ENCODE data around the gene COL23A1. TPM values are rescaled to one million over a fixed set of nuclear protein-coding genes. Genes with fewer than 3 reads are reported as not detected.

Gene COL23A1
- total and polyA plus RNA-seq, 2 experiments from 2014 or later, result 4.8 to 8.2 TPM

DNA sequence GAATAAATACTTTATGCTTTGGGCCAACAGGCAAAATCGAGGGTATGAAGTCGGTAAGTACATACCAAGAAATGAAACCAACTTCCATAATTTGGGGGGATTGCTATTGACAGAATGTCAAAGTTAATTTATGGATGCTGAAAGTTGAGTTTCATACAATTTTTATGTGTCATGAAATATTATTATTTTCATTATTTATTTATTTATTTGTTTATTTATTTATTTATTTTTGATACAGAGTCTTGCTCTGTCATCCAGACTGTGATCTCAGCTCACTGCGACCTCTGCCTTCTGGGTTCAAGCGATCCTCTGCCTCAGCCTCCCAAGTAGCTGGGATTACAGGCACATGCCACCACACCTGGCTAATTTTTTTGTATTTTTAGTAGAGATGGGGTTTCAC lies 398.5 kb downstream of the COL23A1 start:
- peaks cover 20% of the 10 kb centered on the region for H3K4me1 Mint-ChIP-seq
- Histone ChIP-seq H3K4me3 (no peak overlapping the region), H3K9me2 (ENCODE audit: insufficient read depth) (no peaks in the 10 kb centered on the region), H3K27ac (ENCODE audit: low read depth) (no peak overlapping the region), H3K4me1 (ENCODE audit: insufficient read depth) (no peaks in the 10 kb centered on the region), H3K27me3 (ENCODE audit: insufficient read depth) (no peaks in the 10 kb centered on the region), H2AFZ (no peak overlapping the region), H4K20me1 (replicated peaks; ENCODE audit: insufficient read depth) (no peaks in the 10 kb centered on the region), H3F3A (replicated peaks; ENCODE audit: low read depth) (0 out of 2 replicates have a peak, but pooled peaks cover 3% of the 10 kb centered on the region), H3K36me3 (ENCODE audit: insufficient read depth) (0 out of 2 replicates have a peak, but pooled peaks cover 2% of the 10 kb centered on the region), H3K79me2 (replicated peaks; ENCODE audit: insufficient read depth) (no peaks in the 10 kb centered on the region), H3K4me2 (no peak overlapping the region)
- no peak overlapping the region for H3K27ac Mint-ChIP-seq
- H3K9me3 Mint-ChIP-seq, result peaks cover 38% of the 10 kb centered on the region
- no peak overlapping the region for H3K4me3 Mint-ChIP-seq
- DNase-seq (ENCODE audit: low spot score) (no peak), ATAC-seq (no peak)
- peaks cover 15% of the 10 kb centered on the region for H3K27me3 Mint-ChIP-seq (ENCODE audit: insufficient read depth, low read depth, poor library complexity)
- H3K36me3 Mint-ChIP-seq (ENCODE audit: low read depth), result peaks cover 24% of the 10 kb centered on the region
- TF ChIP-seq STAT1 (IDR thresholded peaks at IDR 0.05; ENCODE audit: unreplicated experiment) (no peak), CREB1 (CRISPR knock-in tag; IDR thresholded peaks at IDR 0.05; ENCODE audit: low read depth) (no peak), POLR2AphosphoS5 (IDR thresholded peaks at IDR 0.05; ENCODE audit: low read depth) (no peak), EZH2 (IDR thresholded peaks at IDR 0.05; ENCODE audit: low read depth, unreplicated experiment) (no peak), NANOG (IDR thresholded peaks at IDR 0.05; ENCODE audit: borderline replicate concordance) (no peak), EZH2phosphoT487 (IDR thresholded peaks at IDR 0.05; ENCODE audit: unreplicated experiment) (no peak), JUNB (IDR thresholded peaks at IDR 0.05; ENCODE audit: unreplicated experiment) (no peak), ZNF114 (CRISPR knock-in tag; IDR thresholded peaks at IDR 0.05) (no peak), ZNF331 (CRISPR knock-in tag; IDR thresholded peaks at IDR 0.05; ENCODE audit: low read depth) (no peak)
- TF ChIP-seq, protein P1, sequence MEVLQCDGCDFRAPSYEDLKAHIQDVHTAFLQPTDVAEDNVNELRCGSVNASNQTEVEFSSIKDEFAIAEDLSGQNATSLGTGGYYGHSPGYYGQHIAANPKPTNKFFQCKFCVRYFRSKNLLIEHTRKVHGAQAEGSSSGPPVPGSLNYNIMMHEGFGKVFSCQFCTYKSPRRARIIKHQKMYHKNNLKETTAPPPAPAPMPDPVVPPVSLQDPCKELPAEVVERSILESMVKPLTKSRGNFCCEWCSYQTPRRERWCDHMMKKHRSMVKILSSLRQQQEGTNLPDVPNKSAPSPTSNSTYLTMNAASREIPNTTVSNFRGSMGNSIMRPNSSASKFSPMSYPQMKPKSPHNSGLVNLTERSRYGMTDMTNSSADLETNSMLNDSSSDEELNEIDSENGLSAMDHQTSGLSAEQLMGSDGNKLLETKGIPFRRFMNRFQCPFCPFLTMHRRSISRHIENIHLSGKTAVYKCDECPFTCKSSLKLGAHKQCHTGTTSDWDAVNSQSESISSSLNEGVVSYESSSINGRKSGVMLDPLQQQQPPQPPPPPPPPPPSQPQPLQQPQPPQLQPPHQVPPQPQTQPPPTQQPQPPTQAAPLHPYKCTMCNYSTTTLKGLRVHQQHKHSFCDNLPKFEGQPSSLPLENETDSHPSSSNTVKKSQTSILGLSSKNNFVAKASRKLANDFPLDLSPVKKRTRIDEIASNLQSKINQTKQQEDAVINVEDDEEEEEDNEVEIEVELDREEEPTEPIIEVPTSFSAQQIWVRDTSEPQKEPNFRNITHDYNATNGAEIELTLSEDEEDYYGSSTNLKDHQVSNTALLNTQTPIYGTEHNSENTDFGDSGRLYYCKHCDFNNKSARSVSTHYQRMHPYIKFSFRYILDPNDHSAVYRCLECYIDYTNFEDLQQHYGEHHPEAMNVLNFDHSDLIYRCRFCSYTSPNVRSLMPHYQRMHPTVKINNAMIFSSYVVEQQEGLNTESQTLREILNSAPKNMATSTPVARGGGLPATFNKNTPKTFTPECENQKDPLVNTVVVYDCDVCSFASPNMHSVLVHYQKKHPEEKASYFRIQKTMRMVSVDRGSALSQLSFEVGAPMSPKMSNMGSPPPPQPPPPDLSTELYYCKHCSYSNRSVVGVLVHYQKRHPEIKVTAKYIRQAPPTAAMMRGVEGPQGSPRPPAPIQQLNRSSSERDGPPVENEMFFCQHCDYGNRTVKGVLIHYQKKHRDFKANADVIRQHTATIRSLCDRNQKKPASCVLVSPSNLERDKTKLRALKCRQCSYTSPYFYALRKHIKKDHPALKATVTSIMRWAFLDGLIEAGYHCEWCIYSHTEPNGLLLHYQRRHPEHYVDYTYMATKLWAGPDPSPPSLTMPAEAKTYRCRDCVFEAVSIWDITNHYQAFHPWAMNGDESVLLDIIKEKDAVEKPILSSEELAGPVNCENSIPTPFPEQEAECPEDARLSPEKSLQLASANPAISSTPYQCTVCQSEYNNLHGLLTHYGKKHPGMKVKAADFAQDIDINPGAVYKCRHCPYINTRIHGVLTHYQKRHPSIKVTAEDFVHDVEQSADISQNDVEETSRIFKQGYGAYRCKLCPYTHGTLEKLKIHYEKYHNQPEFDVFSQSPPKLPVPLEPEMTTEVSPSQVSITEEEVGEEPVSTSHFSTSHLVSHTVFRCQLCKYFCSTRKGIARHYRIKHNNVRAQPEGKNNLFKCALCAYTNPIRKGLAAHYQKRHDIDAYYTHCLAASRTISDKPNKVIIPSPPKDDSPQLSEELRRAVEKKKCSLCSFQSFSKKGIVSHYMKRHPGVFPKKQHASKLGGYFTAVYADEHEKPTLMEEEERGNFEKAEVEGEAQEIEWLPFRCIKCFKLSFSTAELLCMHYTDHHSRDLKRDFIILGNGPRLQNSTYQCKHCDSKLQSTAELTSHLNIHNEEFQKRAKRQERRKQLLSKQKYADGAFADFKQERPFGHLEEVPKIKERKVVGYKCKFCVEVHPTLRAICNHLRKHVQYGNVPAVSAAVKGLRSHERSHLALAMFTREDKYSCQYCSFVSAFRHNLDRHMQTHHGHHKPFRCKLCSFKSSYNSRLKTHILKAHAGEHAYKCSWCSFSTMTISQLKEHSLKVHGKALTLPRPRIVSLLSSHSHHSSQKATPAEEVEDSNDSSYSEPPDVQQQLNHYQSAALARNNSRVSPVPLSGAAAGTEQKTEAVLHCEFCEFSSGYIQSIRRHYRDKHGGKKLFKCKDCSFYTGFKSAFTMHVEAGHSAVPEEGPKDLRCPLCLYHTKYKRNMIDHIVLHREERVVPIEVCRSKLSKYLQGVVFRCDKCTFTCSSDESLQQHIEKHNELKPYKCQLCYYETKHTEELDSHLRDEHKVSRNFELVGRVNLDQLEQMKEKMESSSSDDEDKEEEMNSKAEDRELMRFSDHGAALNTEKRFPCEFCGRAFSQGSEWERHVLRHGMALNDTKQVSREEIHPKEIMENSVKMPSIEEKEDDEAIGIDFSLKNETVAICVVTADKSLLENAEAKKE (CRISPR knock-in tag; IDR thresholded peaks at IDR 0.05), result no peak
- TF ChIP-seq, protein P2, sequence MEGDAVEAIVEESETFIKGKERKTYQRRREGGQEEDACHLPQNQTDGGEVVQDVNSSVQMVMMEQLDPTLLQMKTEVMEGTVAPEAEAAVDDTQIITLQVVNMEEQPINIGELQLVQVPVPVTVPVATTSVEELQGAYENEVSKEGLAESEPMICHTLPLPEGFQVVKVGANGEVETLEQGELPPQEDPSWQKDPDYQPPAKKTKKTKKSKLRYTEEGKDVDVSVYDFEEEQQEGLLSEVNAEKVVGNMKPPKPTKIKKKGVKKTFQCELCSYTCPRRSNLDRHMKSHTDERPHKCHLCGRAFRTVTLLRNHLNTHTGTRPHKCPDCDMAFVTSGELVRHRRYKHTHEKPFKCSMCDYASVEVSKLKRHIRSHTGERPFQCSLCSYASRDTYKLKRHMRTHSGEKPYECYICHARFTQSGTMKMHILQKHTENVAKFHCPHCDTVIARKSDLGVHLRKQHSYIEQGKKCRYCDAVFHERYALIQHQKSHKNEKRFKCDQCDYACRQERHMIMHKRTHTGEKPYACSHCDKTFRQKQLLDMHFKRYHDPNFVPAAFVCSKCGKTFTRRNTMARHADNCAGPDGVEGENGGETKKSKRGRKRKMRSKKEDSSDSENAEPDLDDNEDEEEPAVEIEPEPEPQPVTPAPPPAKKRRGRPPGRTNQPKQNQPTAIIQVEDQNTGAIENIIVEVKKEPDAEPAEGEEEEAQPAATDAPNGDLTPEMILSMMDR (conservative IDR thresholded peaks at IDR 0.05; ENCODE audit: low read depth in 2 of 2), result no peak
- TF ChIP-seq, protein P3, sequence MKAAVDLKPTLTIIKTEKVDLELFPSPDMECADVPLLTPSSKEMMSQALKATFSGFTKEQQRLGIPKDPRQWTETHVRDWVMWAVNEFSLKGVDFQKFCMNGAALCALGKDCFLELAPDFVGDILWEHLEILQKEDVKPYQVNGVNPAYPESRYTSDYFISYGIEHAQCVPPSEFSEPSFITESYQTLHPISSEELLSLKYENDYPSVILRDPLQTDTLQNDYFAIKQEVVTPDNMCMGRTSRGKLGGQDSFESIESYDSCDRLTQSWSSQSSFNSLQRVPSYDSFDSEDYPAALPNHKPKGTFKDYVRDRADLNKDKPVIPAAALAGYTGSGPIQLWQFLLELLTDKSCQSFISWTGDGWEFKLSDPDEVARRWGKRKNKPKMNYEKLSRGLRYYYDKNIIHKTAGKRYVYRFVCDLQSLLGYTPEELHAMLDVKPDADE (IDR thresholded peaks at IDR 0.05), result no peak
- TF ChIP-seq, protein P4, sequence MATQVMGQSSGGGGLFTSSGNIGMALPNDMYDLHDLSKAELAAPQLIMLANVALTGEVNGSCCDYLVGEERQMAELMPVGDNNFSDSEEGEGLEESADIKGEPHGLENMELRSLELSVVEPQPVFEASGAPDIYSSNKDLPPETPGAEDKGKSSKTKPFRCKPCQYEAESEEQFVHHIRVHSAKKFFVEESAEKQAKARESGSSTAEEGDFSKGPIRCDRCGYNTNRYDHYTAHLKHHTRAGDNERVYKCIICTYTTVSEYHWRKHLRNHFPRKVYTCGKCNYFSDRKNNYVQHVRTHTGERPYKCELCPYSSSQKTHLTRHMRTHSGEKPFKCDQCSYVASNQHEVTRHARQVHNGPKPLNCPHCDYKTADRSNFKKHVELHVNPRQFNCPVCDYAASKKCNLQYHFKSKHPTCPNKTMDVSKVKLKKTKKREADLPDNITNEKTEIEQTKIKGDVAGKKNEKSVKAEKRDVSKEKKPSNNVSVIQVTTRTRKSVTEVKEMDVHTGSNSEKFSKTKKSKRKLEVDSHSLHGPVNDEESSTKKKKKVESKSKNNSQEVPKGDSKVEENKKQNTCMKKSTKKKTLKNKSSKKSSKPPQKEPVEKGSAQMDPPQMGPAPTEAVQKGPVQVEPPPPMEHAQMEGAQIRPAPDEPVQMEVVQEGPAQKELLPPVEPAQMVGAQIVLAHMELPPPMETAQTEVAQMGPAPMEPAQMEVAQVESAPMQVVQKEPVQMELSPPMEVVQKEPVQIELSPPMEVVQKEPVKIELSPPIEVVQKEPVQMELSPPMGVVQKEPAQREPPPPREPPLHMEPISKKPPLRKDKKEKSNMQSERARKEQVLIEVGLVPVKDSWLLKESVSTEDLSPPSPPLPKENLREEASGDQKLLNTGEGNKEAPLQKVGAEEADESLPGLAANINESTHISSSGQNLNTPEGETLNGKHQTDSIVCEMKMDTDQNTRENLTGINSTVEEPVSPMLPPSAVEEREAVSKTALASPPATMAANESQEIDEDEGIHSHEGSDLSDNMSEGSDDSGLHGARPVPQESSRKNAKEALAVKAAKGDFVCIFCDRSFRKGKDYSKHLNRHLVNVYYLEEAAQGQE (IDR thresholded peaks at IDR 0.05; ENCODE audit: unreplicated experiment), result no peak

All from GM23338 (cell line).